Neuronal stem cell (in vitro differentiated cells): ENCODE results near the gene LYRM1.
"Not testable (repeated sequence)": the region's sequence is repeated elsewhere in the genome, so short reads cannot be mapped to it uniquely, and the experiment has no call there.

Experiments used
- DNase-seq: peaks from one replicate; pipeline ENCODE4 v3.0.0-alpha.2; 2013; ENCODE audit warnings: low spot score
- H2AFZ ChIP-seq: one replicate; pipeline ENCODE4 v1.6.1; 2013; ENCODE audit warnings: mild to moderate bottlenecking, low read length, inconsistent platforms
- H2AK5ac ChIP-seq: 2 replicates; pipeline ENCODE4 v1.6.1; 2013; ENCODE audit warnings: low read depth, mild to moderate bottlenecking, inconsistent platforms, low read length, moderate library complexity, mixed read lengths
- H2BK120ac ChIP-seq: 2 replicates; pipeline ENCODE4 v1.6.1; 2013; ENCODE audit warnings: low read depth, mild to moderate bottlenecking, inconsistent platforms, low read length, moderate library complexity, mixed read lengths
- H2BK12ac ChIP-seq: one replicate; pipeline ENCODE4 v1.6.1; 2013; ENCODE audit warnings: low read length, inconsistent platforms
- H2BK15ac ChIP-seq: 2 replicates; pipeline ENCODE4 v1.6.1; 2013; ENCODE audit warnings: mild to moderate bottlenecking, low read length, inconsistent platforms, mixed read lengths
- H2BK5ac ChIP-seq: one replicate; pipeline ENCODE4 v1.6.1; 2013; ENCODE audit warnings: inconsistent platforms, mild to moderate bottlenecking, low read length, moderate library complexity
- H3K14ac ChIP-seq: one replicate; pipeline ENCODE4 v1.6.1; 2013; ENCODE audit warnings: low read length, inconsistent platforms
- H3K18ac ChIP-seq: 2 replicates; pipeline ENCODE4 v1.6.1; 2013; ENCODE audit warnings: low read length, inconsistent platforms
- H3K23ac ChIP-seq: 2 replicates; pipeline ENCODE4 v1.6.1; 2013; ENCODE audit warnings: low read depth, mild to moderate bottlenecking, mixed read lengths, low read length, inconsistent platforms; ENCODE audit not compliant: poor library complexity
- H3K27ac ChIP-seq: replicated peaks from 3 replicates; pipeline ENCODE4 v1.5.1; 2013; ENCODE audit warnings: low read length, inconsistent platforms
- H3K27me3 ChIP-seq, 3 experiments: 2 replicates each; pipeline ENCODE4 v1.6.1; 2013; ENCODE audit warnings: low read length in 3 of 3, mild to moderate bottlenecking in 2 of 3, inconsistent platforms in 1 of 3, low read depth in 1 of 3, mixed read lengths in 1 of 3, moderate library complexity in 1 of 3; ENCODE audit not compliant: control insufficient read depth in 3 of 3, insufficient read depth in 3 of 3
- H3K36me3 ChIP-seq, 2 donors: replicated peaks in 1 of 2; 2 replicates each; pipeline ENCODE4 v1.6.1; 2013; ENCODE audit warnings: low read length in 2 of 2; ENCODE audit not compliant: control insufficient read depth in 2 of 2, insufficient read depth in 2 of 2
- H3K4ac ChIP-seq: 2 replicates; pipeline ENCODE4 v1.6.1; 2013; ENCODE audit warnings: inconsistent platforms, mild to moderate bottlenecking, low read length, moderate library complexity
- H3K4me1 ChIP-seq, 2 donors: 1 replicate in 1 of 2; 2 replicates in 1 of 2; pipeline ENCODE4 v1.6.1; 2013; ENCODE audit warnings: low read length in 2 of 2, low read depth in 1 of 2; ENCODE audit not compliant: control insufficient read depth in 2 of 2, insufficient read depth in 1 of 2
- H3K4me2 ChIP-seq: one replicate; pipeline ENCODE4 v1.6.1; 2013; ENCODE audit warnings: mild to moderate bottlenecking, low read length, inconsistent platforms; ENCODE audit not compliant: insufficient read depth, poor library complexity, severe bottlenecking
- H3K4me3 ChIP-seq, 2 donors: 2 replicates each; pipeline ENCODE4 v1.5.1; 2013; ENCODE audit warnings: low read length in 2 of 2, mild to moderate bottlenecking in 2 of 2, inconsistent platforms in 1 of 2, moderate library complexity in 1 of 2
- H3K79me1 ChIP-seq: one replicate; pipeline ENCODE4 v1.6.1; 2013; ENCODE audit warnings: low read depth, mild to moderate bottlenecking, inconsistent platforms, low read length, moderate library complexity
- H3K9ac ChIP-seq: one replicate; pipeline ENCODE4 v1.6.1; 2013; ENCODE audit warnings: mild to moderate bottlenecking, low read depth, low read length, inconsistent platforms; ENCODE audit not compliant: poor library complexity
- H3K9me3 ChIP-seq, 2 donors: replicated peaks in 1 of 2; 2 replicates each; pipeline versions ENCODE3 to v1.6.1; 2013; ENCODE audit warnings: low read length in 2 of 2, mild to moderate bottlenecking in 2 of 2, inconsistent platforms in 1 of 2, low read depth in 1 of 2, mixed read lengths in 1 of 2, moderate library complexity in 1 of 2; ENCODE audit not compliant: control insufficient read depth in 2 of 2, insufficient read depth in 1 of 2
- H4K8ac ChIP-seq: one replicate; pipeline ENCODE4 v1.6.1; 2013; ENCODE audit warnings: low read depth, mild to moderate bottlenecking, inconsistent platforms, low read length, moderate library complexity
- H4K91ac ChIP-seq: one replicate; pipeline ENCODE4 v1.6.1; 2013; ENCODE audit warnings: low read length, low read depth, mild to moderate bottlenecking, inconsistent platforms; ENCODE audit not compliant: poor library complexity
- WGBS, 2 donors: extraction: QIAGEN DNeasy Blood & Tissue Kit; methylation state at CpG; one replicate each; pipeline ENCODE4 v1.1.7; 2013; ENCODE audit warnings: missing lambda C conversion rate in 2 of 2, mixed read lengths in 1 of 2; ENCODE audit not compliant: insufficient read length in 2 of 2, insufficient replicate concordance in 1 of 2; ENCODE audit errors: extremely low coverage in 2 of 2; 5-methylcytosine and 5-hydroxymethylcytosine counted together

LYRM1 gene

GRCh38 chr16:20929676-20930364 is 29.2 kb downstream of the LYRM1 start:
- WGBS, 2 donors: no CpG with 5 or more reads among the region's 10 CpGs
- H2AFZ ChIP-seq, H2BK12ac ChIP-seq, H3K4me1 ChIP-seq, H2AK5ac ChIP-seq, H3K9me3 ChIP-seq, H3K14ac ChIP-seq, H3K9ac ChIP-seq, H3K36me3 ChIP-seq, H4K91ac ChIP-seq, H3K23ac ChIP-seq, H4K8ac ChIP-seq, H3K27ac ChIP-seq, H3K4ac ChIP-seq, H2BK15ac ChIP-seq, H2BK5ac ChIP-seq, H3K79me1 ChIP-seq, H3K4me3 ChIP-seq, H3K4me2 ChIP-seq, DNase-seq, H3K18ac ChIP-seq, H2BK120ac ChIP-seq, H3K27me3 ChIP-seq: not testable (repeated sequence)

- Histone ChIP-seq H4K91ac (no peak overlapping the region), H3K4me2 (no peak overlapping the region), H2BK12ac (no peak overlapping the region), H3K36me3 (peaks cover 0 to 4% of the 10 kb centered on the region in 2 donors), H3K4me1 (no peaks in the 10 kb centered on the region), H2BK15ac (no peak overlapping the region), H3K23ac (no peak overlapping the region), H3K9ac (no peak overlapping the region), H3K14ac (no peak overlapping the region), H2BK5ac (no peak overlapping the region), H2AFZ (no peak overlapping the region), H3K27ac (no peak overlapping the region), H3K27me3 (no peaks in the 10 kb centered on the region), H4K8ac (no peak overlapping the region), H3K79me1 (no peaks in the 10 kb centered on the region), H3K4ac (no peak overlapping the region), H3K18ac (no peak overlapping the region), H2BK120ac (no peak overlapping the region), H3K4me3 (no peak overlapping the region), H3K9me3 (no peaks in the 10 kb centered on the region), H2AK5ac (no peak overlapping the region)
- no CpG with 5 or more reads among the region's 1 CpG for WGBS, 2 donors
- DNase-seq: no peak
Measured at GRCh38 chr16:20930365-20930690, 29.8 kb downstream of the LYRM1 start.

- Histone ChIP-seq H3K9me3 (no peaks in the 10 kb centered on the region), H3K79me1 (no peaks in the 10 kb centered on the region), H2AFZ (no peak overlapping the region), H3K4ac (no peak overlapping the region), H3K4me3 (no peak overlapping the region), H2AK5ac (no peak overlapping the region), H2BK5ac (no peak overlapping the region), H2BK12ac (no peak overlapping the region), H3K9ac (no peak overlapping the region), H3K36me3 (no peaks in the 10 kb centered on the region), H3K14ac (no peak overlapping the region), H4K91ac (no peak overlapping the region), H3K4me2 (no peak overlapping the region), H3K23ac (no peak overlapping the region), H3K4me1 (no peaks in the 10 kb centered on the region), H2BK15ac (no peak overlapping the region), H4K8ac (no peak overlapping the region), H3K18ac (no peak overlapping the region), H3K27me3 (no peaks in the 10 kb centered on the region), H2BK120ac (no peak overlapping the region), H3K27ac (no peak overlapping the region)
- no peak for DNase-seq
- WGBS, 2 donors: no CpG with 5 or more reads among the region's 5 CpGs
Measured at GRCh38 chr16:20931066-20931600, 30.6 kb downstream of the LYRM1 start.

DNA sequence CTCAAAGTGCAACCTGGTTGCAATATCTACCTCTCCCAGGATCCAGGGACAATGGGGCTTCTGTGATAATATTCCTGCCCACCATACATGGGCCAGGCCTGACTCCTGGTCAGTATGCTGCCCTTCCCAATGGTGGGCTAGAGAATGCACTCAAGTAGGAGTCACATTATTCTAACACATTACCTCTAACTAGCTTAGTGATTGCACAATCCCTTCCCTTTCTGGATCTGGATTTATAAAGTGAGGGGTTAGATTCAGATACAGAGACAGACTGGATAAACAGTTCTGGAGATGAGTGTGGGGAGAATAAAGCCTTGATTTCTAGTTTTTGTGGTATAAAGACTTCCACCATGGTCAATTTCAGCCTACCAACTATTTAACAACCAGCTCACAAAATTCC is 33.0 kb downstream of the LYRM1 start:
- Histone ChIP-seq H3K4me3 (no peak overlapping the region), H2BK15ac (no peak overlapping the region), H2BK12ac (no peak overlapping the region), H3K23ac (no peak overlapping the region), H2BK5ac (no peak overlapping the region), H3K4me1 (no peaks in the 10 kb centered on the region), H3K14ac (no peak overlapping the region), H3K9me3 (no peaks in the 10 kb centered on the region), H4K8ac (no peak overlapping the region), H3K4ac (no peak overlapping the region), H3K27ac (no peak overlapping the region), H3K4me2 (no peak overlapping the region), H4K91ac (no peak overlapping the region), H3K27me3 (no peaks in the 10 kb centered on the region), H3K36me3 (no peaks in the 10 kb centered on the region), H2AFZ (no peak overlapping the region), H2AK5ac (no peak overlapping the region), H3K79me1 (no peaks in the 10 kb centered on the region), H3K18ac (no peak overlapping the region), H3K9ac (no peak overlapping the region), H2BK120ac (no peak overlapping the region)
- DNase-seq: no peak
